Hepatocyte (in vitro differentiated cells): ENCODE data around the gene SNTB2.

Experiments
- CTCF ChIP-seq: fragments of 200-600 bp; sonication (generic); IDR thresholded peaks from 2 replicates; pipeline ENCODE4 v1.5.1; 2016; ENCODE audit warnings: antibody characterized with exemption, mild to moderate bottlenecking; ENCODE audit not compliant: poor library complexity
- EZH2 ChIP-seq: fragments of 200-600 bp; sonication (generic); IDR thresholded peaks from 2 replicates; pipeline ENCODE4 v1.6.1; 2016; ENCODE audit warnings: antibody characterized with exemption, mild to moderate bottlenecking, borderline replicate concordance

GRCh38 chr16:69298261-69298660 is 111.3 kb downstream of the SNTB2 start:
- no peak for TF ChIP-seq CTCF
- no peak for TF ChIP-seq EZH2
